Thyroid gland (tissue), 4 donors: Measurements from ENCODE around the gene PRRG2. TPM values are rescaled to one million over a fixed set of nuclear protein-coding genes. Genes with fewer than 3 reads are reported as not detected.

ENCODE experiments used
- DNase-seq, 2 donors: peaks; one replicate each; pipeline ENCODE4 v3.0.0-alpha.2; 2019
- H3K27ac ChIP-seq, 3 donors: fragments of 200-600 bp; sonication (generic); 1 replicate in 2 of 3; 2 replicates in 1 of 3; pipeline ENCODE4 v1.5.1; 2016 to 2019; ENCODE audit warnings: mild to moderate bottlenecking in 1 of 3, moderate library complexity in 1 of 3
- H3K27me3 ChIP-seq: fragments of 200-600 bp; sonication (generic); one replicate; pipeline ENCODE4 v1.5.1; 2019
- H3K36me3 ChIP-seq, 2 donors: fragments of 200-600 bp; sonication (generic); one replicate each; pipeline ENCODE4 v1.5.1; 2016 to 2019
- H3K4me1 ChIP-seq, 2 donors: fragments of 200-600 bp; sonication (generic); one replicate each; pipeline ENCODE4 v1.5.1; 2017 to 2019
- H3K4me3 ChIP-seq, 3 donors: fragments of 200-600 bp; sonication (generic); replicated peaks in 1 of 3; 1 replicate in 2 of 3; 2 replicates in 1 of 3; pipeline ENCODE4 v1.5.1; 2016; ENCODE audit warnings: mild to moderate bottlenecking in 1 of 3
- H3K9me3 ChIP-seq: fragments of 200-600 bp; sonication (generic); one replicate; pipeline ENCODE4 v1.5.1; 2017
- POLR2A ChIP-seq, 2 donors: fragments of 450-650 bp; IDR thresholded peaks; one replicate each; pipeline ENCODE4 v1.6.1; 2017; ENCODE audit warnings: antibody characterized with exemption in 2 of 2, mild to moderate bottlenecking in 2 of 2, moderate library complexity in 1 of 2
- WGBS, 2 donors: methylation state at CpG; one replicate each; pipeline ENCODE4 v1.1.5; 2017; 5-methylcytosine and 5-hydroxymethylcytosine counted together
- intact Hi-C: fragments of 100-400 bp; cut with DNase I; formaldehyde crosslinking; loops from one replicate; pipeline ENCODE4 v1.15.1; 2023
- total RNA-seq, 4 donors: library from RNA; depleted of rRNA; stranded (reverse); fragments of >200 nt; gene quantifications; one replicate each; pipeline ENCODE4 v1.2.3, GENCODE V29; 2016
- TF ChIP-seq, protein P1 (sequence below), 6 experiments: fragments of 200-600 bp in 3 of 6; fragments of 450-650 bp in 3 of 6; sonication (generic) in 3 of 6; IDR thresholded peaks; one replicate each; pipeline ENCODE4 v1.5.1; 2016 to 2019; ENCODE audit warnings: antibody characterized with exemption in 6 of 6, mild to moderate bottlenecking in 2 of 6, inconsistent platforms in 1 of 6, moderate library complexity in 1 of 6

The PRRG2 gene
- total RNA-seq, 4 donors from 2014 or later: 8.9 to 29.6 (median 25.0) TPM

- intact Hi-C loops: loop anchor here (5.0 kb wide), 1 partner anchor 41 kb away; no protein-coding TSS in a partner anchor
- Histone ChIP-seq H3K36me3 (peaks cover 40 to 61% of the 10 kb centered on the region in 2 donors), H3K4me3 (no peak overlapping the region)
Observed at GRCh38 chr19:49596407-49596806, 15.3 kb downstream of the PRRG2 start.

DNA sequence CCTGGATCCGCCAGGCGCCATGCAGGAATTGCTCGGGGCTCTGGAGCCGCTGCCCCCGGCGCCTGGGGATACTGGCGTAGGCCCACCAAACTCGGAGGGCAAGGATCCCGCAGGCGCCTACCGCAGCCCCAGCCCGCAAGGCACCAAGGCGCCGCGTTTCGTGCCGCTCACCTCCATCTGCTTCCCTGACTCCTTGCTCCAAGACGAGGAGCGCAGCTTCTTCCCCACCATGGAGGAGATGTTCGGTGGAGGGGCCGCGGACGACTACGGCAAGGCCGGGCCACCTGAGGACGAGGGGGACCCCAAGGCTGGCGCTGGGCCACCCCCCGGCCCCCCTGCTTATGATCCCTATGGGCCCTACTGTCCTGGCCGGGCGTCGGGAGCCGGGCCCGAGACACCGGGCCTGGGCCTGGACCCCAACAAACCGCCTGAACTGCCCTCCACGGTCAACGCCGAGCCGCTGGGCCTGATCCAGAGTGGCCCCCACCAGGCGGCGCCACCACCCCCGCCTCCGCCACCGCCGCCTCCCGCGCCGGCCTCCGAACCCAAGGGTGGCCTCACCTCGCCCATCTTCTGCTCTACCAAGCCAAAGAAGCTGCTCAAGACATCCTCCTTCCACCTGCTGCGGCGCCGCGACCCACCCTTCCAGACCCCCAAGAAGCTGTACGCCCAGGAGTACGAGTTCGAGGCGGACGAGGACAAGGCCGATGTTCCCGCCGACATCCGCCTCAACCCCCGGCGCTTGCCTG is 16.0 kb downstream of the PRRG2 start:
- Histone ChIP-seq H3K27me3 (no peaks in the 10 kb centered on the region), H3K9me3 (no peaks in the 10 kb centered on the region), H3K27ac (no peak overlapping the region), H3K4me3 (no peak overlapping the region), H3K36me3 (peaks cover 43 to 67% of the 10 kb centered on the region in 2 donors), H3K4me1 (peaks cover 11 to 14% of the 10 kb centered on the region in 2 donors)
- no peak for TF ChIP-seq POLR2A (IDR thresholded peaks at IDR 0.05)
- TF ChIP-seq, protein P1, sequence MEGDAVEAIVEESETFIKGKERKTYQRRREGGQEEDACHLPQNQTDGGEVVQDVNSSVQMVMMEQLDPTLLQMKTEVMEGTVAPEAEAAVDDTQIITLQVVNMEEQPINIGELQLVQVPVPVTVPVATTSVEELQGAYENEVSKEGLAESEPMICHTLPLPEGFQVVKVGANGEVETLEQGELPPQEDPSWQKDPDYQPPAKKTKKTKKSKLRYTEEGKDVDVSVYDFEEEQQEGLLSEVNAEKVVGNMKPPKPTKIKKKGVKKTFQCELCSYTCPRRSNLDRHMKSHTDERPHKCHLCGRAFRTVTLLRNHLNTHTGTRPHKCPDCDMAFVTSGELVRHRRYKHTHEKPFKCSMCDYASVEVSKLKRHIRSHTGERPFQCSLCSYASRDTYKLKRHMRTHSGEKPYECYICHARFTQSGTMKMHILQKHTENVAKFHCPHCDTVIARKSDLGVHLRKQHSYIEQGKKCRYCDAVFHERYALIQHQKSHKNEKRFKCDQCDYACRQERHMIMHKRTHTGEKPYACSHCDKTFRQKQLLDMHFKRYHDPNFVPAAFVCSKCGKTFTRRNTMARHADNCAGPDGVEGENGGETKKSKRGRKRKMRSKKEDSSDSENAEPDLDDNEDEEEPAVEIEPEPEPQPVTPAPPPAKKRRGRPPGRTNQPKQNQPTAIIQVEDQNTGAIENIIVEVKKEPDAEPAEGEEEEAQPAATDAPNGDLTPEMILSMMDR (IDR thresholded peaks at IDR 0.05): no peak
- intact Hi-C loops: loop anchor here (5.0 kb wide), 1 partner anchor 40 kb away; no protein-coding TSS in a partner anchor
- WGBS, 2 donors: 96 to 99% methylated on average over 30 to 52 of the region's 65 CpGs
- DNase-seq: no peak

More at GRCh38 chr19:49596407-49596806, 15.3 kb downstream of the PRRG2 start:
- TF ChIP-seq, protein P1 (IDR thresholded peaks at IDR 0.05): no peak
- no peak for TF ChIP-seq POLR2A (IDR thresholded peaks at IDR 0.05)
- Histone ChIP-seq H3K4me1 (peaks cover 12 to 14% of the 10 kb centered on the region in 2 donors), H3K27me3 (no peaks in the 10 kb centered on the region), H3K27ac (no peak overlapping the region), H3K9me3 (no peaks in the 10 kb centered on the region)
- no peak for DNase-seq
- WGBS, 2 donors: 93 to 100% methylated on average over 8 to 13 of the region's 15 CpGs

GRCh38 chr19:49597703-49597974 is 16.5 kb downstream of the PRRG2 start:
- DNase-seq: no peak
- no peak overlapping the region for H3K4me3 ChIP-seq
- TF ChIP-seq POLR2A (IDR thresholded peaks at IDR 0.05): no peak
- TF ChIP-seq, protein P1 (IDR thresholded peaks at IDR 0.05): no peak
- H3K27me3 ChIP-seq: no peaks in the 10 kb centered on the region
- H3K36me3 ChIP-seq: peaks cover 48 to 71% of the 10 kb centered on the region in 2 donors
- H3K27ac ChIP-seq: no peak overlapping the region
- no peaks in the 10 kb centered on the region for H3K9me3 ChIP-seq
- intact Hi-C loops: loop anchor here (5.0 kb wide), 1 partner anchor 40 kb away; no protein-coding TSS in a partner anchor
- WGBS, 2 donors: 92 to 97% methylated on average over 23 to 27 of the region's 29 CpGs
- H3K4me1 ChIP-seq: peaks cover 5 to 11% of the 10 kb centered on the region in 2 donors

GRCh38 chr19:49599378-49600295 is 18.5 kb downstream of the PRRG2 start:
- H3K27me3 ChIP-seq: no peaks in the 10 kb centered on the region
- no peak overlapping the region for H3K4me3 ChIP-seq
- intact Hi-C loops: loop anchor here (5.0 kb wide), 1 partner anchor 38 kb away; no protein-coding TSS in a partner anchor
- DNase-seq: no peak
- WGBS, 2 donors: 91 to 93% methylated on average over 23 to 25 of the region's 26 CpGs
- TF ChIP-seq POLR2A (IDR thresholded peaks at IDR 0.05): no peak
- TF ChIP-seq, protein P1 (IDR thresholded peaks at IDR 0.05): no peak
- no peak overlapping the region for H3K27ac ChIP-seq
- H3K9me3 ChIP-seq: no peaks in the 10 kb centered on the region
- no peaks in the 10 kb centered on the region for H3K4me1 ChIP-seq
- H3K36me3 ChIP-seq: peaks cover 60 to 83% of the 10 kb centered on the region in 2 donors
